ENCODE measurements around the gene BMP8A.
"Not testable (repeated sequence)": the region's sequence is repeated elsewhere in the genome, so short reads cannot be mapped to it uniquely, and the experiment has no call there.

The BMP8A gene

DNA sequence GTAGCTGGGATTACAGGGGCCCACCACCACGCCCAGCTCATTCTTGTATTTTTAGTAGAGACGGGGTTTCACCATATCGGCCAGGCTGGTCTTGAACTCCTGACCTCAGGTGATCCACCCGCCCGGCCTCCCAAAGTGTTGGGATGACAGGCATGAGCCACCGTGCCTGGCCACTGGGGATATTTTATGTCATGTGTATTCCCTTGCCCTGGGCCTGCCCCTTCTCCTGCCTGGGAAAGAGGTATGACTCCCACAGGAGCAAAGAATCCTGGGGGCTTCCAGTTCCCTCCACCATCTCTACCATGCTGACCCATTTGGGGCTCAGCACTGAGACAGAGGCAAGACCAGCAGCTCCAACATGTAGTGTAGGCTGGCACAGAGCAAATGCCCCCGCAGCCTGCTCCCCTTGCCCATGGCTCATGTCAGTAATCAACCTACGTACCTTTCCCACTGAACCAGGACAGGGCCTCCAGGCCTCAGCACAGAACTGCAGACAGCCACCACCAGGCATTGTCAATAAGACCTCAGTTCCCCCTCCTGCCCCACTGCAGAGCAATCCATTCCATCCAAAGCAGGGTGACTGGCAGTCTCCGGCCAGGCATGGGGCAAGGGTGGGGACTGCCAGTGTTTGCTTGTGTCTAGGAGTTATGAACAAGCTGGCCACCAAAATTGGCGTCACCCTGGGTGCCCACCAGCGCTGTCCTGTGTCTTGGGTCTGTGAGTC is 35.2 kb downstream of the BMP8A start:
- no peak for TF ChIP-seq ZBTB7A (tag by site-specific recombination; IDR thresholded peaks at IDR 0.05; ENCODE audit: low read depth)
- no peak for TF ChIP-seq ZNF114 (tag by site-specific recombination; IDR thresholded peaks at IDR 0.05)
- TF ChIP-seq, protein P1, sequence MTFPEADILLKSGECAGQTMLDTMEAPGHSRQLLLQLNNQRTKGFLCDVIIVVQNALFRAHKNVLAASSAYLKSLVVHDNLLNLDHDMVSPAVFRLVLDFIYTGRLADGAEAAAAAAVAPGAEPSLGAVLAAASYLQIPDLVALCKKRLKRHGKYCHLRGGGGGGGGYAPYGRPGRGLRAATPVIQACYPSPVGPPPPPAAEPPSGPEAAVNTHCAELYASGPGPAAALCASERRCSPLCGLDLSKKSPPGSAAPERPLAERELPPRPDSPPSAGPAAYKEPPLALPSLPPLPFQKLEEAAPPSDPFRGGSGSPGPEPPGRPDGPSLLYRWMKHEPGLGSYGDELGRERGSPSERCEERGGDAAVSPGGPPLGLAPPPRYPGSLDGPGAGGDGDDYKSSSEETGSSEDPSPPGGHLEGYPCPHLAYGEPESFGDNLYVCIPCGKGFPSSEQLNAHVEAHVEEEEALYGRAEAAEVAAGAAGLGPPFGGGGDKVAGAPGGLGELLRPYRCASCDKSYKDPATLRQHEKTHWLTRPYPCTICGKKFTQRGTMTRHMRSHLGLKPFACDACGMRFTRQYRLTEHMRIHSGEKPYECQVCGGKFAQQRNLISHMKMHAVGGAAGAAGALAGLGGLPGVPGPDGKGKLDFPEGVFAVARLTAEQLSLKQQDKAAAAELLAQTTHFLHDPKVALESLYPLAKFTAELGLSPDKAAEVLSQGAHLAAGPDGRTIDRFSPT (tag by site-specific recombination; IDR thresholded peaks at IDR 0.05), result no peak
- TF ChIP-seq ZNF596 (tag by site-specific recombination; IDR thresholded peaks at IDR 0.05), result no peak
- no peak for TF ChIP-seq ZNF544 (tag by site-specific recombination; IDR thresholded peaks at IDR 0.05)
- TF ChIP-seq ZBTB20 (tag by site-specific recombination; IDR thresholded peaks at IDR 0.05), result no peak
- TF ChIP-seq, protein P2, sequence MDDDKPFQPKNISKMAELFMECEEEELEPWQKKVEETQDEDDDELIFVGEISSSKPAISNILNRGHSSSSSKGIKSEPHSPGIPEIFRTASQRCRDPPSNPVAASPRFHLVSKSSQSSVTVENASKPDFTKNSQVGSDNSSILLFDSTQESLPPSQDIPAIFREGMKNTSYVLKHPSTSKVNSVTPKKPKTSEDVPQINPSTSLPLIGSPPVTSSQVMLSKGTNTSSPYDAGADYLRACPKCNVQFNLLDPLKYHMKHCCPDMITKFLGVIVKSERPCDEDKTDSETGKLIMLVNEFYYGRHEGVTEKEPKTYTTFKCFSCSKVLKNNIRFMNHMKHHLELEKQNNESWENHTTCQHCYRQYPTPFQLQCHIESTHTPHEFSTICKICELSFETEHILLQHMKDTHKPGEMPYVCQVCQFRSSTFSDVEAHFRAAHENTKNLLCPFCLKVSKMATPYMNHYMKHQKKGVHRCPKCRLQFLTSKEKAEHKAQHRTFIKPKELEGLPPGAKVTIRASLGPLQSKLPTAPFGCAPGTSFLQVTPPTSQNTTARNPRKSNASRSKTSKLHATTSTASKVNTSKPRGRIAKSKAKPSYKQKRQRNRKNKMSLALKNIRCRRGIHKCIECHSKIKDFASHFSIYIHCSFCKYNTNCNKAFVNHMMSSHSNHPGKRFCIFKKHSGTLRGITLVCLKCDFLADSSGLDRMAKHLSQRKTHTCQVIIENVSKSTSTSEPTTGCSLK (tag by site-specific recombination; IDR thresholded peaks at IDR 0.05), result no peak
- no peak for TF ChIP-seq ZNF510 (tag by site-specific recombination; IDR thresholded peaks at IDR 0.05; ENCODE audit: insufficient replicate concordance)
- TF ChIP-seq ZNF785 (tag by site-specific recombination; IDR thresholded peaks at IDR 0.05), result no peak
- no peak for TF ChIP-seq ZNF610 (tag by site-specific recombination; IDR thresholded peaks at IDR 0.05; ENCODE audit: borderline replicate concordance)
- TF ChIP-seq ZNF843 (tag by site-specific recombination; IDR thresholded peaks at IDR 0.05), result no peak
- no peak for TF ChIP-seq GLIS1 (tag by site-specific recombination; IDR thresholded peaks at IDR 0.05)
- TF ChIP-seq, protein P3, sequence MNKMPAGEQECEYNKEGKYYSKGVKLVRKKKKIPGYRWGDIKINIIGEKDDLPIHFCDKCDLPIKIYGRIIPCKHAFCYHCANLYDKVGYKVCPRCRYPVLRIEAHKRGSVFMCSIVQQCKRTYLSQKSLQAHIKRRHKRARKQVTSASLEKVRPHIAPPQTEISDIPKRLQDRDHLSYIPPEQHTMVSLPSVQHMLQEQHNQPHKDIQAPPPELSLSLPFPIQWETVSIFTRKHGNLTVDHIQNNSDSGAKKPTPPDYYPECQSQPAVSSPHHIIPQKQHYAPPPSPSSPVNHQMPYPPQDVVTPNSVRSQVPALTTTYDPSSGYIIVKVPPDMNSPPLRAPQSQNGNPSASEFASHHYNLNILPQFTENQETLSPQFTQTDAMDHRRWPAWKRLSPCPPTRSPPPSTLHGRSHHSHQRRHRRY (tag by site-specific recombination; IDR thresholded peaks at IDR 0.05), result no peak
- no peak for TF ChIP-seq OVOL3 (tag by site-specific recombination; IDR thresholded peaks at IDR 0.05)
- no peak for TF ChIP-seq KLF8 (tag by site-specific recombination; IDR thresholded peaks at IDR 0.05)
- TF ChIP-seq ZNF473 (tag by site-specific recombination; IDR thresholded peaks at IDR 0.05), result no peak
- CTCF ChIA-PET, result interaction anchor here (1.2 kb wide), 1 partner anchor 12 kb away, joined by 9 read pairs; no protein-coding TSS in a partner anchor
- no peaks in the 10 kb centered on the region for H3K9me3 ChIP-seq (ENCODE audit: control insufficient read depth, insufficient read depth, low read depth, low read length)
- no peak overlapping the region for H3K27ac ChIP-seq (ENCODE audit: extremely low read depth, low read depth, low read length)
- no peaks in the 10 kb centered on the region for H3K4me1 ChIP-seq (ENCODE audit: control insufficient read depth, insufficient read depth, low read length)
- POLR2A ChIA-PET, result interaction anchor here (0.7 kb wide), 2 partner anchors 477 to 1583 kb away, joined by 3 read pairs; no protein-coding TSS in a partner anchor
- peaks cover 0 to 43% of the 10 kb centered on the region in 2 experiments; a peak in 1 of 3 replicates for H3K36me3 ChIP-seq (ENCODE audit: control insufficient read depth in 2 of 2, insufficient read depth in 1 of 2, low read length in 2 of 2)
- H3K4me3 ChIP-seq (ENCODE audit: low read depth, low read length), result no peak overlapping the region

DNA sequence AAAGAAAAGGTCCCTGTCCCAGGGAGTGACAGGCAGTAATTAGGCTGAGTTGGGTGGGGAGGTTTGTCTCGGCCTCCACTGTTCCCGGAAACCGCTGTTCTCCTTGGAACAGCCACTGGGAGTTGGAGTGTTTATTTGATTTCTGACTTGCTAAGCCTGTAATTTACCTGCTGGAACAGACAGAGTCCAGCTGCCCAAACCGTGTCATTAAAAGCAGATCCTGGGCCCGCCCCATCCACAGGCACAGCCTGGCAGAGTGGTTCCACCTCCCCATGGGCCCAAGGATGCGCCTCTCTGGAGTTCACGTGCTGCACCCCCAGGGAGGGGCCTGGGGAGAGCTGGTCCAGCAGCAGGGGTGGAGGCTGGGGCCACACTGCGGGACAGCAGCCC is 35.7 kb downstream of the BMP8A start:
- H3K4me1 ChIP-seq (ENCODE audit: control insufficient read depth, insufficient read depth, low read length); CTCF ChIA-PET; H3K9me3 ChIP-seq (ENCODE audit: control insufficient read depth, insufficient read depth, low read depth, low read length); H3K4me3 ChIP-seq (ENCODE audit: low read depth, low read length); H3K27ac ChIP-seq (ENCODE audit: extremely low read depth, low read depth, low read length): not testable (repeated sequence)
- TF ChIP-seq ZNF341 (tag by site-specific recombination; IDR thresholded peaks at IDR 0.05; ENCODE audit: low read depth) (peak; percentile 65), SP7 (tag by site-specific recombination; IDR thresholded peaks at IDR 0.05) (peak; percentile 97)
- H3K36me3 ChIP-seq (ENCODE audit: control insufficient read depth in 2 of 2, insufficient read depth in 1 of 2, low read length in 2 of 2), result peaks cover 0 to 49% of the 10 kb centered on the region in 2 experiments; a peak in 1 of 3 replicates
- POLR2A ChIA-PET, result interaction anchor here (0.6 kb wide), 1 partner anchor 33 kb away, joined by 3 read pairs; no protein-coding TSS in a partner anchor

Measured in HEK293 (cell line).